Germinal center (tissue), 1 donor: ENCODE measurements around the gene KLK2.

Experiments
- DNase-seq: peaks from one replicate; pipeline ENCODE4 v3.0.0; 2012; ENCODE audit warnings: mixed read lengths, low spot score

The KLK2 gene

DNA sequence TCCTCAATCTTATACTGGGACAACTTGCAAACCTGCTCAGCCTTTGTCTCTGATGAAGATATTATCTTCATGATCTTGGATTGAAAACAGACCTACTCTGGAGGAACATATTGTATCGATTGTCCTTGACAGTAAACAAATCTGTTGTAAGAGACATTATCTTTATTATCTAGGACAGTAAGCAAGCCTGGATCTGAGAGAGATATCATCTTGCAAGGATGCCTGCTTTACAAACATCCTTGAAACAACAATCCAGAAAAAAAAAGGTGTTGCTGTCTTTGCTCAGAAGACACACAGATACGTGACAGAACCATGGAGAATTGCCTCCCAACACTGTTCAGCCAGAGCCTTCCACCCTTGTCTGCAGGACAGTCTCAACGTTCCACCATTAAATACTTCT is 22.5 kb upstream of the KLK2 start:
- DNase-seq: no peak

DNA sequence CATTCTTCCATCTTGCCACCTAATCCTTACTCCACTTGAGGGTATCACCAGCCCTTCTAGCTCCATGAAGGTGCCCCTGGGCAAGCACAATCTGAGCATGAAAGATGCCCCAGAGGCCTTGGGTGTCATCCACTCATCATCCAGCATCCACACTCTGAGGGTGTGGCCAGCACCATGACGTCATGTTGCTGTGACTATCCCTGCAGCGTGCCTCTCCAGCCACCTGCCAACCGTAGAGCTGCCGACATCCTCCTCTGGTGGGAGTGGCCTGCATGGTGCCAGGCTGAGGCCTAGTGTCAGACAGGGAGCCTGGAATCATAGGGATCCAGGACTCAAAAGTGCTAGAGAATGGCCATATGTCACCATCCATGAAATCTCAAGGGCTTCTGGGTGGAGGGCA is 21.6 kb upstream of the KLK2 start:
- DNase-seq: no peak

DNA sequence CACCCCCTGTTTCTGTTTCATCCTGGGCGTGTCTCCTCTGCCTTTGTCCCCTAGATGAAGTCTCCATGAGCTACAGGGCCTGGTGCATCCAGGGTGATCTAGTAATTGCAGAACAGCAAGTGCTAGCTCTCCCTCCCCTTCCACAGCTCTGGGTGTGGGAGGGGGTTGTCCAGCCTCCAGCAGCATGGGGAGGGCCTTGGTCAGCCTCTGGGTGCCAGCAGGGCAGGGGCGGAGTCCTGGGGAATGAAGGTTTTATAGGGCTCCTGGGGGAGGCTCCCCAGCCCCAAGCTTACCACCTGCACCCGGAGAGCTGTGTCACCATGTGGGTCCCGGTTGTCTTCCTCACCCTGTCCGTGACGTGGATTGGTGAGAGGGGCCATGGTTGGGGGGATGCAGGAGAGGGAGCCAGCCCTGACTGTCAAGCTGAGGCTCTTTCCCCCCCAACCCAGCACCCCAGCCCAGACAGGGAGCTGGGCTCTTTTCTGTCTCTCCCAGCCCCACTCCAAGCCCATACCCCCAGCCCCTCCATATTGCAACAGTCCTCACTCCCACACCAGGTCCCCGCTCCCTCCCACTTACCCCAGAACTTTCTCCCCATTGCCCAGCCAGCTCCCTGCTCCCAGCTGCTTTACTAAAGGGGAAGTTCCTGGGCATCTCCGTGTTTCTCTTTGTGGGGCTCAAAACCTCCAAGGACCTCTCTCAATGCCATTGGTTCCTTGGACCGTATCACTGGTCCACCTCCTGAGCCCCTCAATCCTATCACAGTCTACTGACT is 18.4 kb upstream of the KLK2 start, which contains the start of gene KLK3:
Gene KLK3, plus strand, starts transcription at position 280 of the 775 bp plus-strand sequence. Its CDS starts 41 bp downstream, at position 321.
- no peak for DNase-seq

DNA sequence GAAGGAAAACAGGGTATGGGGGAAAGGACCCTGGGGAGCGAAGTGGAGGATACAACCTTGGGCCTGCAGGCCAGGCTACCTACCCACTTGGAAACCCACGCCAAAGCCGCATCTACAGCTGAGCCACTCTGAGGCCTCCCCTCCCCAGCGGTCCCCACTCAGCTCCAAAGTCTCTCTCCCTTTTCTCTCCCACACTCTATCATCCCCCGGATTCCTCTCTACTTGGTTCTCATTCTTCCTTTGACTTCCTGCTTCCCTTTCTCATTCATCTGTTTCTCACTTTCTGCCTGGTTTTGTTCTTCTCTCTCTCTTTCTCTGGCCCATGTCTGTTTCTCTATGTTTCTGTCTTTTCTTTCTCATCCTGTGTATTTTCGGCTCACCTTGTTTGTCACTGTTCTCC is 15.9 kb upstream of the KLK2 start:
- no peak for DNase-seq

DNA sequence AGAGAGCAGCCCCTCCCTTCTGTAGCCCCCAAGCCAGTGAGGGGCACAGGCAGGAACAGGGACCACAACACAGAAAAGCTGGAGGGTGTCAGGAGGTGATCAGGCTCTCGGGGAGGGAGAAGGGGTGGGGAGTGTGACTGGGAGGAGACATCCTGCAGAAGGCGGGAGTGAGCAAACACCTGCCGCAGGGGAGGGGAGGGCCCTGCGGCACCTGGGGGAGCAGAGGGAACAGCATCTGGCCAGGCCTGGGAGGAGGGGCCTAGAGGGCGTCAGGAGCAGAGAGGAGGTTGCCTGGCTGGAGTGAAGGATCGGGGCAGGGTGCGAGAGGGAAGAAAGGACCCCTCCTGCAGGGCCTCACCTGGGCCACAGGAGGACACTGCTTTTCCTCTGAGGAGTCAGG is 14.4 kb upstream of the KLK2 start:
- no peak for DNase-seq

DNA sequence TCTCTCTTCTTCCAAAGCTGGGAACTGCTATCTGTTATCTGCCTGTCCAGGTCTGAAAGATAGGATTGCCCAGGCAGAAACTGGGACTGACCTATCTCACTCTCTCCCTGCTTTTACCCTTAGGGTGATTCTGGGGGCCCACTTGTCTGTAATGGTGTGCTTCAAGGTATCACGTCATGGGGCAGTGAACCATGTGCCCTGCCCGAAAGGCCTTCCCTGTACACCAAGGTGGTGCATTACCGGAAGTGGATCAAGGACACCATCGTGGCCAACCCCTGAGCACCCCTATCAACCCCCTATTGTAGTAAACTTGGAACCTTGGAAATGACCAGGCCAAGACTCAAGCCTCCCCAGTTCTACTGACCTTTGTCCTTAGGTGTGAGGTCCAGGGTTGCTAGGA is 13.4 kb upstream of the KLK2 start:
- no peak for DNase-seq

DNA sequence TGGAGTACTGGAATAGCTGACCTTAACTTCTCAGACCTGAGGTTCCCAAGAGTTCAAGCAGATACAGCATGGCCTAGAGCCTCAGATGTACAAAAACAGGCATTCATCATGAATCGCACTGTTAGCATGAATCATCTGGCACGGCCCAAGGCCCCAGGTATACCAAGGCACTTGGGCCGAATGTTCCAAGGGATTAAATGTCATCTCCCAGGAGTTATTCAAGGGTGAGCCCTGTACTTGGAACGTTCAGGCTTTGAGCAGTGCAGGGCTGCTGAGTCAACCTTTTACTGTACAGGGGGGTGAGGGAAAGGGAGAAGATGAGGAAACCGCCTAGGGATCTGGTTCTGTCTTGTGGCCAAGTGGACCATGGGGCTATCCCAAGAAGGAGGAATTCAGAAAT is 12.2 kb upstream of the KLK2 start:
- no peak for DNase-seq

DNA sequence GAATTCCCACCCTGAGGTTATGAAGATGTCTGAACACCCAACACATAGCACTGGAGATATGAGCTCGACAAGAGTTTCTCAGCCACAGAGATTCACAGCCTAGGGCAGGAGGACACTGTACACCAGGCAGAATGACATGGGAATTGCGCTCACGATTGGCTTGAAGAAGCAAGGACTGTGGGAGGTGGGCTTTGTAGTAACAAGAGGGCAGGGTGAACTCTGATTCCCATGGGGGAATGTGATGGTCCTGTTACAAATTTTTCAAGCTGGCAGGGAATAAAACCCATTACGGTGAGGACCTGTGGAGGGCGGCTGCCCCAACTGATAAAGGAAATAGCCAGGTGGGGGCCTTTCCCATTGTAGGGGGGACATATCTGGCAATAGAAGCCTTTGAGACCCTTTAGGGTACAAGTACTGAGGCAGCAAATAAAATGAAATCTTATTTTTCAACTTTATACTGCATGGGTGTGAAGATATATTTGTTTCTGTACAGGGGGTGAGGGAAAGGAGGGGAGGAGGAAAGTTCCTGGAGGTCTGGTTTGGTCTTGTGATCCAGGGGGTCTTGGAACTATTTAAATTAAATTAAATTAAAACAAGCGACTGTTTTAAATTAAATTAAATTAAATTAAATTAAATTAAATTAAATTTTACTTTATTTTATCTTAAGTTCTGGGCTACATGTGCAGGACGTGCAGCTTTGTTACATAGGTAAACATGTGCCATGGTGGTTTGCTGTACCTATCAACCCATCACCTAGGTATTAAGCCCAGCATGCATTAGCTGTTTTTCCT is 11.5 kb upstream of the KLK2 start:
- no peak for DNase-seq

DNA sequence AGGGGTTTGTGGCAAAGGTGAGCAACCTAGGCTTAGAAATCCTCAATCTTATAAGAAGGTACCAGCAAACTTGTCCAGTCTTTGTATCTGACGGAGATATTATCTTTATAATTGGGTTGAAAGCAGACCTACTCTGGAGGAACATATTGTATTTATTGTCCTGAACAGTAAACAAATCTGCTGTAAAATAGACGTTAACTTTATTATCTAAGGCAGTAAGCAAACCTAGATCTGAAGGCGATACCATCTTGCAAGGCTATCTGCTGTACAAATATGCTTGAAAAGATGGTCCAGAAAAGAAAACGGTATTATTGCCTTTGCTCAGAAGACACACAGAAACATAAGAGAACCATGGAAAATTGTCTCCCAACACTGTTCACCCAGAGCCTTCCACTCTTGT is 3.8 kb upstream of the KLK2 start:
- no peak for DNase-seq

DNA sequence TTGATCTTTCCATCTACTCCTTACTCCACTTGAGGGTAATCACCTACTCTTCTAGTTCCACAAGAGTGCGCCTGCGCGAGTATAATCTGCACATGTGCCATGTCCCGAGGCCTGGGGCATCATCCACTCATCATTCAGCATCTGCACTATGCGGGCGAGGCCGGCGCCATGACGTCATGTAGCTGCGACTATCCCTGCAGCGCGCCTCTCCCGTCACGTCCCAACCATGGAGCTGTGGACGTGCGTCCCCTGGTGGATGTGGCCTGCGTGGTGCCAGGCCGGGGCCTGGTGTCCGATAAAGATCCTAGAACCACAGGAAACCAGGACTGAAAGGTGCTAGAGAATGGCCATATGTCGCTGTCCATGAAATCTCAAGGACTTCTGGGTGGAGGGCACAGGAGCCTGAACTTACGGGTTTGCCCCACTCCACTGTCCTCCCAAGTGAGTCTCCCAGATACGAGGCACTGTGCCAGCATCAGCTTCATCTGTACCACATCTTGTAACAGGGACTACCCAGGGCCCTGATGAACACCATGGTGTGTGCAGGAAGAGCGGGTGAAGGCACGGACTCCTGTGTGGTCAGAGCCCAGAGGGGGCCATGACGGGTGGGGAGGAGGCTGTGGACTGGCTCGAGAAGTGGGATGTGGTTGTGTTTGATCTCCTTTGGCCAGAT is 2.7 kb upstream of the KLK2 start:
- no peak for DNase-seq

DNA sequence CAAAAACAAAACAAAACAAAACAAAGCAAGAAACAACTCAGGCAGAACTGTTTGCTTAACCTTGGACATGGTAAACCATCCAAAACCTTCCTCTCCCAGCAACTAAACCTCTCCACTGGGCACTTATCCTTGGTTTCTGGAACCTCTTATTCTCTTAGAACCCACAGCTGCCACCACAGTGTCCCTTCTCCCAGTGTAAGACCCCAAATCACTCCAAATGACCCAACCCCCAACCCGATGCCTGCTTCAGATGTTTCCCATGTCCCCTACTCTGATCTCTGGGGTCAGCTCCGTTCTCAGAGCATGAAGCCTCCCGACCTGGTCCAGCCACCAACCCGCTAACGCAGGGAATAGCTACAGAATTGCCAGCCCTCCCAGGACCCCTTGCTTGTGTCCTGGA is 972 bp downstream of the KLK2 start:
- DNase-seq: no peak

DNA sequence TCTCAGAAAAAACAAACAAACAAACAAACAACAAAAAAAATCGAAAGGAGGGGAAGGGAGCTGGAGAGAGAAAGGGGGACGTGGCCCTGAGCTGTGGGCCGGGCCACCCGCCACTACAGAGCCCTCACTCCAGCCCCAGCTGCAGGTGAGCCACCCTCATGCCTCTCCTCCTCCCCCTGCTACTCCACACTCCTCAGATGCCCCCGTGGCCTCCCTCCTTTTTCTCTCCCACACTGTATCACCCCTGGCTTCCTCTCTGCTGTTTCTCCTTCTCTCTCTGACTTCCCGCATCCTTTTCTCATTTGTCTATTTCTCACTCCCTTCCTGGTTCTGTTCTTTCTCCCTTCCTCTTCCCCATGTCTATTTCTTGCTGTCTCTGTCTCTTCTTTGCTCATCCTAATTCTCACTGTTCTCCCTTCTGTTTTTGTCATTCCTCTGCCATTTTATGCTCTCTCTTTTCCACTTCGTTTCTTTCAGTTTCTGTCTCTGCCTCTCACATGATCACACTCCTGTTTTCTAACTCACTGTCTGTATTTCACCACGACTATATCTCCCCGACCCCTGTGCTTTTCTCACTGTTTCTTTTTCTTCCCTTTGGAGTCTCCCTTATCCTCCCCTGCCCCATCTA is 2.7 kb downstream of the KLK2 start:
- DNase-seq: no peak

DNA sequence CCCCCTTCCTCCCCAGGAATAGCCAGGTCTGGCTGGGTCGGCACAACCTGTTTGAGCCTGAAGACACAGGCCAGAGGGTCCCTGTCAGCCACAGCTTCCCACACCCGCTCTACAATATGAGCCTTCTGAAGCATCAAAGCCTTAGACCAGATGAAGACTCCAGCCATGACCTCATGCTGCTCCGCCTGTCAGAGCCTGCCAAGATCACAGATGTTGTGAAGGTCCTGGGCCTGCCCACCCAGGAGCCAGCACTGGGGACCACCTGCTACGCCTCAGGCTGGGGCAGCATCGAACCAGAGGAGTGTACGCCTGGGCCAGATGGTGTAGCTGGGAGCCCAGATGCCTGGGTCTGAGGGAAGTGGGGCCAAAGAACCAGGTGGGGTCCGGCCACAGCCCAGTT is 3.2 kb downstream of the KLK2 start:
- DNase-seq: no peak

DNA sequence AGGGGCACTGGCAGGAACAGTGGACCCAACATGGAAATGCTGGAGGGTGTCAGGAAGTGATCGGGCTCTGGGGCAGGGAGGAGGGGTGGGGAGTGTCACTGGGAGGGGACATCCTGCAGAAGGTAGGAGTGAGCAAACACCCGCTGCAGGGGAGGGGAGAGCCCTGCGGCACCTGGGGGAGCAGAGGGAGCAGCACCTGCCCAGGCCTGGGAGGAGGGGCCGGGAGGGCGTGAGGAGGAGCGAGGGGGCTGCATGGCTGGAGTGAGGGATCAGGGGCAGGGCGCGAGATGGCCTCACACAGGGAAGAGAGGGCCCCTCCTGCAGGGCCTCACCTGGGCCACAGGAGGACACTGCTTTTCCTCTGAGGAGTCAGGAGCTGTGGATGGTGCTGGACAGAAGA is 4.1 kb downstream of the KLK2 start:
- DNase-seq: no peak

DNA sequence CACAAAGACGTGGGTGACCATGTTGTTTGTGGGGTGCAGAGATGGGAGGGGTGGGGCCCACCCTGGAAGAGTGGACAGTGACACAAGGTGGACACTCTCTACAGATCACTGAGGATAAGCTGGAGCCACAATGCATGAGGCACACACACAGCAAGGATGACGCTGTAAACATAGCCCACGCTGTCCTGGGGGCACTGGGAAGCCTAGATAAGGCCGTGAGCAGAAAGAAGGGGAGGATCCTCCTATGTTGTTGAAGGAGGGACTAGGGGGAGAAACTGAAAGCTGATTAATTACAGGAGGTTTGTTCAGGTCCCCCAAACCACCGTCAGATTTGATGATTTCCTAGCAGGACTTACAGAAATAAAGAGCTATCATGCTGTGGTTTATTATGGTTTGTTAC is 5.6 kb downstream of the KLK2 start:
- DNase-seq: no peak

DNA sequence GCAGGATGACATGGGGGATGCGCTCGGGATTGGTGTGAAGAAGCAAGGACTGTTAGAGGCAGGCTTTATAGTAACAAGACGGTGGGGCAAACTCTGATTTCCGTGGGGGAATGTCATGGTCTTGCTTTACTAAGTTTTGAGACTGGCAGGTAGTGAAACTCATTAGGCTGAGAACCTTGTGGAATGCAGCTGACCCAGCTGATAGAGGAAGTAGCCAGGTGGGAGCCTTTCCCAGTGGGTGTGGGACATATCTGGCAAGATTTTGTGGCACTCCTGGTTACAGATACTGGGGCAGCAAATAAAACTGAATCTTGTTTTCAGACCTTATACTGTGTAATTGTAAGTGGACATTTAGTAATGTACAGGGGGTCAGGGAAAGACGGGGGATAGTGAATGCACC is 7.0 kb downstream of the KLK2 start:
- no peak for DNase-seq

DNA sequence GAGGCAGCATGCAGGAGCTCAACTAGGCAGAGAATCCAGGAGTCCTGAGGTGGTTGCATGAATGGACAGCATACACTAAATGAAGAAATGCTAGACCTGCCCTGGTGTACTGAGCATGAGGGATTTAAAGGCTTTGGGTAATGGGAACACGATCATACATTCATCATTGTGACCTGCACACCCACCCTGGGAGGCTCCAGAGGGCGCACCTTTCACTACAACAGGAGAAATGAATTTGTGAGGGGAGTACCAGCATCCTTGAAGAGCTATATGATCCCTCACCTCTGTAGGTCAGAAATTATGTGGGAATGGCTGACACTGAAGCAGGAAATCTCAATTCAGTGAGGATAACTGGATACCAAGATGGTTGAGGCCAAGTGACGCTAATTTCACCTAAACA is 8.9 kb downstream of the KLK2 start:
- no peak for DNase-seq

DNA sequence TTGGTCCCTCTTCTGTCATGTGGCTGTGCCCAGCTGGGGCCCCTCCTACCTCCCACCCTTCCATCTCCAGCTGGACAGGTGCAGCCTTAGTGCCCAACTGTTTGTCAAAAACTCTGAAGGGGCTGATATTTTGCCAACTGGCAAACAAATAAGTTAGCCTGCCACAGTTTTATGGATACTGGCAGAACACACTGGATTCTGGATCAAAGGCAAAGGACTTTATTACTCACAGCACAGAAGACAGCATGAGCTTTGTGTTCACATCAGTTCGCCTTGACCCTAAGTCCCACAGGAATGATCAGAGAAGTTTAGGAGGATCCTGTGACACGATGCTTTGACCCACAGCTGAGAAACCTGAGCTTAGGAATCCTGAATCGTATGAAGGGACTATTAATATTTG is 16.4 kb downstream of the KLK2 start:
- no peak for DNase-seq

DNA sequence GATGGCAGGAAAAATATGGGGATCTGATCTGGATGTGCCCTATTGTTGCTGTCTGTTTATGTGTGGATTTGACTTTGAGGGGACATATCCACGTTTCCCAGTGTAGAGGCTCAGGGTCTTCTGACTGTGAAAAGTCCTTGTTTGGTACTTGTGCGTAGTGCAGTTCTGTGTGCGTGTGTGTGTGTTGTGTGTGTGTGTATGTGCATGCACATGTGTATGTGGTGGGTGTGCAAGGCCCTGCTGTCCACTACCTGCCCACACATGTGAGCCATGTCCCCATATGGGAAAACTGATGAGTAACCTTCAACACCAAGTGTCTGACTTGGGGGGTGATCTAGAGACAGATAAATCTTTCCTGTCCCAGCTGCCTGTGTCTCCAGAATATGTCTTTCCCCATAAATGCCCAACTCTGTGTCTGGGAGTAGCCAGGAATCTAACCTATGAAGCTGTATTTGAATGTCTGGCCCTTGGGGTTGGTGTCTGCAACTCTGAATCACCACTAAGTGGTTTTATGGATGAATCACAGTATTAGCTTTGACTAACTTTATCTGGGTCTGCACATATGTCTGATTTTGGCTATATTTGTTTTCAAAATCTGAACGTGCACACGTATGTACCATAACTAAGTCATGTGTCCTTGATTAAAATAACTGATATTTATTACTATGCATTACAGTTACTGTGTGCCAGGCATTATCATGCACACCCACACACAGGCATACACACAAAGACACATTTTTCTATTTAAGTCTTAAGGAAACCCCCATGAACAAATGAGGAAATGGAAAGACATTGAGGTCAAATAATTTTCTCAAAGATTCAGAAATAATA is 17.4 kb downstream of the KLK2 start:
- DNase-seq: no peak

DNA sequence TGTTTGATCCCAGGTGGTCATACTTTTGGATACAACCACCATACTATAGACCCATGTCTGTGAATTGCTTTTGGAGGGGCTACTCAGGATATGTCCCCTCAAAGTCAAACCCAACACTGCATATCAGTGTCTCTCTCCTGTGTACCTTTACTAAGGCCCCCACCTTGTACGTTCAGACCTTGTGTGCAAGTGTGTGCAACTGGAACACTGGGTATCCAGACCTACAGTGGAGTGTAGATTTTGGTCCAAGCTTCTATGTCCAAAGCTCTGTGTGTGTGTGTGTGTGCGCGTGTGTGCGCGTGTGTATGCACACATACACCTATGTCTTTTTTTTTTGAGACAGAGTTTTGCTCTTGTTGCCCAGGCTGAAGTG is 18.0 kb downstream of the KLK2 start:
- no peak for DNase-seq

DNA sequence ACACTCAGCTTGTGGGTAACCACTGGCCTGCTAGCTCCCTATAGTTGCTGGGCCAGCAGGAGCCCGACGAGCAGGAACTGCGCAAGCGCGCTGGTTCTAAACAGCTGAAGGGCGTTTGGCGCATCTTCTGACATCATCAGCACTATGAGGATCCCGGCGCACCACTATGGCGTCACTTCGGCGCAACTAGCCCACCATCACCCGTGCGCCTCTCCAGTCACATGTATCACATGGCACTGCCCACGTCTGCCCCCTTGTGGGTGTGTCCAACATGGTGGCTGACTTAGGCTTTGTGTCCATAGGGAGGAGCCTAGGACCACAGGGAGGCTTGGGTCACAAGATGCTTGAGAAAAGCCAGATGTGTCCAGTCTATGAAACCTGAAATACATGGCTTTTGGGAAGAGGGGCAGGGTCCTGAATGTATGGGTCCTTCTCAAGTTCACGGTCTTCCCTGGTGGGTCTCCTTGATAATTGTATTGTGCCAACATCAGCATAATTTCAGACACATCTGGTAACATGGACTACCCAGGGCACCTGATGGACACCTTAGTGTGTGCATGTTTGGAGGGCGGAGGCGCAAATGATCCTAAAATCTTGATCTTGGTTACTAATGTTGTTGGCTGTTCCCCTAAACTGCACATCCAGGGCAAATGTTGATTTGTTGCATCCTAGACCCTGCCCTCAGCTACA is 20.0 kb downstream of the KLK2 start:
- no peak for DNase-seq
